Measurements from ENCODE around the gene CAPN9. TPM values are rescaled to one million over a fixed set of nuclear protein-coding genes. Genes with fewer than 3 reads are reported as not detected.
A peak's percentile ranks its signal among the peaks of the same experiment; 100 is the strongest.
"Not testable (repeated sequence)": the region's sequence is repeated elsewhere in the genome, so short reads cannot be mapped to it uniquely, and the experiment has no call there.

The CAPN9 gene
- total and polyA plus RNA-seq, 9 of the 15 experiments (the other 6 are each of a cell fraction or from before 2014, with no cell fraction given): not detected

DNA sequence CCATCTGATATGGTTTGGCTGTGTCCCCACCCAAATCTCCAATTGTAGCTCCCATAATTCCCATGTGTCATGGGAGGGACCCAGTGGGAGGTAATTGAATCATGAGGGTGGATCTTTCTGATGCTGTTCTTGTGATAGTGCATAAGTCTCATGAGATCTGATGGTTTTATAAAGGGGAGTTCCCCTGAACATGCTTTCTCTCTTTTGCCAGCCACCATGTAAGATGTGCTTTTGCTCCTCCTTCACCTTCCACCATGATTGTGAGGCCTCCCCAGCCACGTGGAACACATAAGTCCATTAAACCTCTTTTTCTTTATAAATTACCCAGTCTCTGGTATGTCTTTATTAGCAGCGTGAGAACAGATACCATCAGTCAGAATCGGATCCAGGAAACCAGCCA is 30.7 kb upstream of the CAPN9 start:
- H3K4me2 ChIP-seq (ENCODE audit: insufficient read depth, low read length); DNase-seq (ENCODE audit: extremely low read depth in 1 of 4, low spot score in 3 of 4); BruUV-seq (replicated peaks); H3K27ac ChIP-seq (ENCODE audit: extremely low read depth, low read depth, low read length); H2AFZ ChIP-seq (ENCODE audit: low read depth, low read length); H3K9me3 ChIP-seq (replicated peaks; ENCODE audit: control insufficient read depth, insufficient read depth, low read depth, low read length); in situ Hi-C loops (cut with MboI); FAIRE-seq; H3K9ac ChIP-seq (ENCODE audit: insufficient read depth in 1 of 2, low read depth in 2 of 2, low read length in 2 of 2); CTCF ChIA-PET (ENCODE audit: low intra/inter-chr PET ratio); H3K79me2 ChIP-seq (ENCODE audit: control insufficient read depth, insufficient read depth, low read length); H3K4me3 ChIP-seq; intact Hi-C loops (cut with micrococcal nuclease); H3K4me1 ChIP-seq (replicated peaks in 1 of 2; ENCODE audit: control insufficient read depth in 2 of 2, insufficient read depth in 2 of 2, low read length in 2 of 2); H3K36me3 ChIP-seq (ENCODE audit: control insufficient read depth, insufficient read depth, low read length); H4K20me1 ChIP-seq (replicated peaks; ENCODE audit: control insufficient read depth, insufficient read depth, low read length); ATAC-seq; H3K9me1 ChIP-seq (ENCODE audit: control insufficient read depth, insufficient read depth, low read length): not testable (repeated sequence)
- POLR2A ChIA-PET: interaction anchor here (0.6 kb wide), 1 partner anchor 215 kb away, joined by 4 read pairs; no protein-coding TSS in a partner anchor
- WGBS (ENCODE audit: insufficient coverage, low coverage, missing lambda C conversion rate): 0% methylated on average over 3 of the region's 3 CpGs
- H3K27me3 ChIP-seq (ENCODE audit: control insufficient read depth in 2 of 2, insufficient read depth in 2 of 2, low read length in 2 of 2): peaks cover 36 to 37% of the 10 kb centered on the region in 2 experiments
- TF ChIP-seq ZNF431 (CRISPR knock-in tag; IDR thresholded peaks at IDR 0.05): peak; percentile 60

DNA sequence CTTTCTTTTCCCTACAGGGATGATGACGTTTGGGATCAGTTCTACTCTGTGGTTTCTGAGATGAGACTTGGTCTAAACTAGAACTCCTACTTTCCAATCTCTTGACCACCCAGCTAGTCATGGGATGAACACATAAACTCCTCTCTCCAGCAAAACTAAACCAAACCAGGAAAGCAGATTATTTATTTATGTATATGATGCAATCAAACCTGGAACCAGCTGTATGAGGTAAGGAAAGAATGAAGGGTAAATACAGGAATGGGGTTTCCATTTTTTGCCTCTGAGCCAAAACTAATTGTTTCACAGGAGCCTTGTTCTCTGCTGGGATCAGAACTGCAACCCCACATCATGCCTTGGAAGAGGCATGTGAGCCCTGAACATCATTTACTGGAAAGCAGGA is 29.9 kb upstream of the CAPN9 start:
- H3K9me3 ChIP-seq (replicated peaks; ENCODE audit: control insufficient read depth, insufficient read depth, low read depth, low read length): no peaks in the 10 kb centered on the region
- POLR2A ChIA-PET: interaction anchor here (0.6 kb wide), 1 partner anchor 216 kb away, joined by 4 read pairs; no protein-coding TSS in a partner anchor
- no peak for DNase-seq (ENCODE audit: extremely low read depth in 1 of 4, low spot score in 3 of 4)
- 0% methylated on average over 1 of the region's 1 CpG for WGBS (ENCODE audit: insufficient coverage, low coverage, missing lambda C conversion rate)
- no peak overlapping the region for H3K4me2 ChIP-seq (ENCODE audit: insufficient read depth, low read length)
- H2AFZ ChIP-seq (ENCODE audit: low read depth, low read length): no peak overlapping the region
- ATAC-seq: no peak
- H3K9me1 ChIP-seq (ENCODE audit: control insufficient read depth, insufficient read depth, low read length): no peaks in the 10 kb centered on the region
- intact Hi-C loops (cut with micrococcal nuclease): no loop called here
- no peak for FAIRE-seq
- no peak overlapping the region for H3K27ac ChIP-seq (ENCODE audit: extremely low read depth, low read depth, low read length)
- no TSS peak for BruUV-seq (replicated peaks)
- no peaks in the 10 kb centered on the region for H3K79me2 ChIP-seq (ENCODE audit: control insufficient read depth, insufficient read depth, low read length)
- H3K27me3 ChIP-seq (ENCODE audit: control insufficient read depth in 2 of 2, insufficient read depth in 2 of 2, low read length in 2 of 2): peaks cover 30 to 32% of the 10 kb centered on the region in 2 experiments
- H3K9ac ChIP-seq (ENCODE audit: insufficient read depth in 1 of 2, low read depth in 2 of 2, low read length in 2 of 2): no peak overlapping the region
- CTCF ChIA-PET (ENCODE audit: low intra/inter-chr PET ratio): no interaction called here
- H4K20me1 ChIP-seq (replicated peaks; ENCODE audit: control insufficient read depth, insufficient read depth, low read length): no peaks in the 10 kb centered on the region; the same call in 1 of the 2 replicates
- in situ Hi-C loops (cut with MboI): no loop called here
- no peak overlapping the region for H3K4me3 ChIP-seq
- H3K36me3 ChIP-seq (ENCODE audit: control insufficient read depth, insufficient read depth, low read length): no peaks in the 10 kb centered on the region
- no peaks in the 10 kb centered on the region for H3K4me1 ChIP-seq (replicated peaks in 1 of 2; ENCODE audit: control insufficient read depth in 2 of 2, insufficient read depth in 2 of 2, low read length in 2 of 2)
- TF ChIP-seq HINFP (tag; conservative IDR thresholded peaks at IDR 0.05; ENCODE audit: low read depth) (no peak), ZHX1 (conservative IDR thresholded peaks at IDR 0.05; ENCODE audit: low read length) (no peak), HEY1 (CRISPR knock-in tag; IDR thresholded peaks at IDR 0.05; ENCODE audit: borderline replicate concordance) (no peak), CEBPG (CRISPR knock-in tag; IDR thresholded peaks at IDR 0.05) (no peak), CEBPG (tag; conservative IDR thresholded peaks at IDR 0.05 in 1 of 2, IDR thresholded peaks at IDR 0.05 in 1 of 2) (peak; percentile 51 to 77), RBM25 (IDR thresholded peaks at IDR 0.05; ENCODE audit: low read depth, low read length, severe bottlenecking) (no peak), CEBPB (tag; IDR thresholded peaks at IDR 0.05) (peak; percentile 52), CTBP1 (IDR thresholded peaks at IDR 0.05; ENCODE audit: borderline replicate concordance) (no peak)
- TF ChIP-seq, protein P1, sequence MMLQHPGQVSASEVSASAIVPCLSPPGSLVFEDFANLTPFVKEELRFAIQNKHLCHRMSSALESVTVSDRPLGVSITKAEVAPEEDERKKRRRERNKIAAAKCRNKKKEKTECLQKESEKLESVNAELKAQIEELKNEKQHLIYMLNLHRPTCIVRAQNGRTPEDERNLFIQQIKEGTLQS (IDR thresholded peaks at IDR 0.05): peak; percentile 37; the same call in 1 of the 2 replicates
- TF ChIP-seq, protein P1 (CRISPR knock-in tag; conservative IDR thresholded peaks at IDR 0.05): no peak
